ENCODE data around the gene ZDHHC14. TPM values are rescaled to one million over a fixed set of nuclear protein-coding genes. Genes with fewer than 3 reads are reported as not detected.

The ZDHHC14 gene
- total and polyA plus RNA-seq, 12 donors = 7.7 to 31.2 (median 15.2) TPM

- DNase-seq (no peak), ATAC-seq (no peak)
- Histone ChIP-seq H3K4me3 (no peak overlapping the region), H3K27me3 (no peaks in the 10 kb centered on the region), H3K9me3 (no peaks in the 10 kb centered on the region), H3K27ac (no peak overlapping the region), H3K36me3 (no peaks in the 10 kb centered on the region), H3K4me1 (peaks cover 0 to 29% (median 9%) of the 10 kb centered on the region in 9 donors)
- 96% methylated on average over 16 of the region's 16 CpGs for WGBS, 2 donors
- no peak for TF ChIP-seq CTCF (IDR thresholded peaks at IDR 0.05)
- intact Hi-C loops (cut with DNase I) = no loop called here
Observed at GRCh38 chr6:157490611-157491269, 109.8 kb downstream of the ZDHHC14 start.

DNA sequence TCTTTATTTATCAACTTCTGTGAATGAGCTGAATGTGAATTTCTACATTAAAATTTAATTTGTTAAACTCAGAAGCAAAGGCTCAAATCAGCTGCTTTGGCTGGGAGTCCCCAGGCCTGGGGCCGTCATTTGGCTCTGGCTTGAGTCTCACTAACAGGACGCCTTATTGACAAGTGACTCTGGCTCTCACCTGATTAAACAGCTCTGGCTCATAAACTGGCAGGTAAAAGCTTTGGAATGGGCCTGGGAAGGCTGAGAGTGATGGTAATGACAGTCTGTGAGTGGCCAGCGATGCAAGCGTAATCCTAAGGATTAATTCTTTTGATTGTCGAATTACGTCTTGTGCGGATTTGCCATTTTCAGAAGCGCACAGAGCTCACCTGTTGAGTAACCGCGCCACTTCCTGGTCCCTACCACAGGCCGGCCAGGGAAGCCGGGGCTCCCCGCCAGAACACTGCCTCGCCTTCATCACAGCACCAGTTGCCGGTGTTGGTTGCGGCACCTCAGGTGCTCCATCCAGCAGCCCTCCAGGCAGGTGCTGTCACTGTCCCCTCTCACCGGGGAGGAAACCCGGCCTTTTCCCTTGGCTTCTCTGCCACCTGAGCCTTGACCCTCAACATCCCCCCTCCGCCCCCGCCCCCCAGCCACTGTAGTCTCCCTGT lies 110.7 kb downstream of the ZDHHC14 start:
- no peak overlapping the region for H3K4me3 ChIP-seq
- intact Hi-C loops (cut with DNase I) = no loop called here
- H3K4me1 ChIP-seq = peaks cover 0 to 29% (median 7%) of the 10 kb centered on the region in 9 donors
- WGBS, 2 donors = 86 to 94% methylated on average over 20 of the region's 20 CpGs
- H3K9me3 ChIP-seq = peaks cover 0 to 4% (median 0%) of the 10 kb centered on the region in 11 donors
- H3K27ac ChIP-seq = no peak overlapping the region
- H3K36me3 ChIP-seq = no peaks in the 10 kb centered on the region
- H3K27me3 ChIP-seq = no peaks in the 10 kb centered on the region
- DNase-seq = no peak
- peak in 1 of 8 donors; percentile 20 for ATAC-seq
- TF ChIP-seq CTCF (IDR thresholded peaks at IDR 0.05) = no peak

DNA sequence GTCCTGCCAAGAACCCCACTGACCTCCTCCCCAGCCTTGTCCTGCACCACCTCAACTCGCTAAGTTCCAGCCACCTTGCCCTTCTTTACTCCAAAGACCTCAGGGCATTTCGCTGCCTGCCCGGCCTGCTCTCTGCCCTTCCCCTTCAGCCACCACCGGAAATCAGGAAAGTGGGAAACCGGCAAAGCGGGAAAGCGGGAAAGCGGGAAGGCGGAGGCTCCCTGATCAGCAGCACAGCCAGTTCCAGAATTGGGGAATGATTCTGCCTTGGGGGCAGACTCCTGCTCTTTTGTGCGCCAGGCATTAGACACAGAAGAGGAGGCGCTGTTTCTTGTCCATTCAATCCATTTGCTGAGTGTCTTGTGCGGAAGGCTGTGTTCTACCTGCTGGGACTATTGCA lies 111.3 kb downstream of the ZDHHC14 start:
- ATAC-seq (no peak), DNase-seq (no peak)
- no peak overlapping the region for H3K27ac ChIP-seq
- peaks cover 0 to 23% (median 7%) of the 10 kb centered on the region in 9 donors for H3K4me1 ChIP-seq
- WGBS, 2 donors = 90 to 98% methylated on average over 12 of the region's 12 CpGs
- no peaks in the 10 kb centered on the region for H3K36me3 ChIP-seq
- intact Hi-C loops (cut with DNase I) = no loop called here
- no peak for TF ChIP-seq CTCF (IDR thresholded peaks at IDR 0.05)
- H3K9me3 ChIP-seq = peaks cover 0 to 6% (median 0%) of the 10 kb centered on the region in 11 donors
- no peak overlapping the region for H3K4me3 ChIP-seq
- no peaks in the 10 kb centered on the region for H3K27me3 ChIP-seq

GRCh38 chr6:157492741-157493140 lies 111.8 kb downstream of the ZDHHC14 start:
- intact Hi-C loops (cut with DNase I) = no loop called here
- no peak for DNase-seq
- no peak for ATAC-seq
- Histone ChIP-seq H3K9me3 (peaks cover 0 to 6% (median 0%) of the 10 kb centered on the region in 11 donors), H3K27me3 (no peaks in the 10 kb centered on the region), H3K4me1 (peaks cover 0 to 18% (median 7%) of the 10 kb centered on the region in 9 donors), H3K27ac (no peak overlapping the region), H3K36me3 (no peaks in the 10 kb centered on the region), H3K4me3 (no peak overlapping the region)
- TF ChIP-seq CTCF (IDR thresholded peaks at IDR 0.05) = no peak
- 98 to 99% methylated on average over 3 of the region's 3 CpGs for WGBS, 2 donors

All from heart right ventricle (tissue), 16 donors.